Mucosa of stomach (tissue), 1 donor: ENCODE measurements around the gene NR5A1.

ENCODE experiments used
- H3K27me3 ChIP-seq: one replicate; pipeline ENCODE4 v1.7.0; 2013; ENCODE audit warnings: mild to moderate bottlenecking, low read length; ENCODE audit not compliant: control insufficient read depth, insufficient read depth
- H3K36me3 ChIP-seq: one replicate; pipeline ENCODE4 v1.7.0; 2013; ENCODE audit warnings: low read length; ENCODE audit not compliant: control insufficient read depth, insufficient read depth
- H3K4me1 ChIP-seq: one replicate; pipeline ENCODE4 v1.7.0; 2013; ENCODE audit warnings: mild to moderate bottlenecking, low read length; ENCODE audit not compliant: control insufficient read depth, insufficient read depth
- H3K4me3 ChIP-seq: one replicate; pipeline ENCODE4 v1.7.0; 2013; ENCODE audit warnings: low read length
- H3K9ac ChIP-seq: one replicate; pipeline ENCODE4 v1.7.0; 2013; ENCODE audit warnings: mild to moderate bottlenecking, low read length, moderate library complexity
- H3K9me3 ChIP-seq: one replicate; pipeline ENCODE4 v1.7.0; 2013; ENCODE audit warnings: mild to moderate bottlenecking, low read length, moderate library complexity; ENCODE audit not compliant: control insufficient read depth
- donor health status: Pancreatic carcinoma.

The NR5A1 gene

GRCh38 chr9:124458441-124458840 is 48.8 kb downstream of the NR5A1 start:
- Histone ChIP-seq H3K9ac (no peak overlapping the region), H3K36me3 (no peaks in the 10 kb centered on the region), H3K4me1 (no peaks in the 10 kb centered on the region), H3K9me3 (no peaks in the 10 kb centered on the region), H3K4me3 (no peak overlapping the region), H3K27me3 (peaks cover 11% of the 10 kb centered on the region)

GRCh38 chr9:124457887-124458431 is 49.2 kb downstream of the NR5A1 start:
- Histone ChIP-seq H3K36me3 (no peaks in the 10 kb centered on the region), H3K27me3 (peaks cover 15% of the 10 kb centered on the region), H3K4me3 (no peak overlapping the region), H3K9ac (no peak overlapping the region), H3K4me1 (no peaks in the 10 kb centered on the region), H3K9me3 (no peaks in the 10 kb centered on the region)

- Histone ChIP-seq H3K9ac (no peak overlapping the region), H3K4me3 (no peak overlapping the region), H3K27me3 (peaks cover 22% of the 10 kb centered on the region), H3K9me3 (no peaks in the 10 kb centered on the region), H3K36me3 (no peaks in the 10 kb centered on the region), H3K4me1 (no peaks in the 10 kb centered on the region)
Measured at GRCh38 chr9:124457079-124457886, 49.9 kb downstream of the NR5A1 start.

GRCh38 chr9:124456341-124457078 is 50.7 kb downstream of the NR5A1 start:
- Histone ChIP-seq H3K9ac (no peak overlapping the region), H3K27me3 (peaks cover 28% of the 10 kb centered on the region), H3K4me1 (no peaks in the 10 kb centered on the region), H3K36me3 (no peaks in the 10 kb centered on the region), H3K9me3 (no peaks in the 10 kb centered on the region), H3K4me3 (no peak overlapping the region)

- H3K9ac ChIP-seq, result no peak overlapping the region
- peaks cover 35% of the 10 kb centered on the region for H3K27me3 ChIP-seq
Measured at GRCh38 chr9:124455820-124456219, 51.4 kb downstream of the NR5A1 start.

GRCh38 chr9:124454791-124455443 is 52.3 kb downstream of the NR5A1 start:
- H3K4me3 ChIP-seq, result no peak overlapping the region
- no peaks in the 10 kb centered on the region for H3K4me1 ChIP-seq
- peaks cover 43% of the 10 kb centered on the region for H3K27me3 ChIP-seq
- H3K36me3 ChIP-seq, result no peaks in the 10 kb centered on the region
- H3K9me3 ChIP-seq, result no peaks in the 10 kb centered on the region
- no peak overlapping the region for H3K9ac ChIP-seq

More at GRCh38 chr9:124455820-124456219, 51.4 kb downstream of the NR5A1 start:
- Histone ChIP-seq H3K4me3 (no peak overlapping the region), H3K4me1 (no peaks in the 10 kb centered on the region), H3K36me3 (no peaks in the 10 kb centered on the region), H3K9me3 (no peaks in the 10 kb centered on the region)

GRCh38 chr9:124454296-124454695 is 52.9 kb downstream of the NR5A1 start:
- Histone ChIP-seq H3K4me3 (no peak overlapping the region), H3K9ac (no peak overlapping the region), H3K27me3 (peaks cover 49% of the 10 kb centered on the region), H3K4me1 (no peaks in the 10 kb centered on the region), H3K36me3 (no peaks in the 10 kb centered on the region), H3K9me3 (no peaks in the 10 kb centered on the region)

- H3K4me1 ChIP-seq, result no peaks in the 10 kb centered on the region
- H3K36me3 ChIP-seq, result no peaks in the 10 kb centered on the region
- H3K4me3 ChIP-seq, result no peak overlapping the region
- no peaks in the 10 kb centered on the region for H3K9me3 ChIP-seq
- H3K9ac ChIP-seq, result no peak overlapping the region
- peaks cover 49% of the 10 kb centered on the region for H3K27me3 ChIP-seq
Measured at GRCh38 chr9:124453586-124454191, 53.5 kb downstream of the NR5A1 start.

- Histone ChIP-seq H3K4me1 (no peaks in the 10 kb centered on the region), H3K36me3 (no peaks in the 10 kb centered on the region), H3K27me3 (peaks cover 49% of the 10 kb centered on the region), H3K9ac (no peak overlapping the region), H3K4me3 (no peak overlapping the region), H3K9me3 (no peaks in the 10 kb centered on the region)
Measured at GRCh38 chr9:124452841-124453585, 54.2 kb downstream of the NR5A1 start.

- H3K9me3 ChIP-seq, result no peaks in the 10 kb centered on the region
- peaks cover 49% of the 10 kb centered on the region for H3K27me3 ChIP-seq
- no peak overlapping the region for H3K9ac ChIP-seq
- H3K4me3 ChIP-seq, result no peak overlapping the region
- H3K36me3 ChIP-seq, result no peaks in the 10 kb centered on the region
- no peaks in the 10 kb centered on the region for H3K4me1 ChIP-seq
Measured at GRCh38 chr9:124452326-124452725, 54.9 kb downstream of the NR5A1 start.

GRCh38 chr9:124450931-124451661 is 56.1 kb downstream of the NR5A1 start:
- H3K9ac ChIP-seq, result no peak overlapping the region
- no peaks in the 10 kb centered on the region for H3K36me3 ChIP-seq
- H3K4me3 ChIP-seq, result no peak overlapping the region
- no peaks in the 10 kb centered on the region for H3K9me3 ChIP-seq
- no peaks in the 10 kb centered on the region for H3K4me1 ChIP-seq
- H3K27me3 ChIP-seq, result peaks cover 49% of the 10 kb centered on the region
